ENCODE measurements around the gene CFC1B.
"Not testable (repeated sequence)": the region's sequence is repeated elsewhere in the genome, so short reads cannot be mapped to it uniquely, and the experiment has no call there.

CFC1B gene

DNA sequence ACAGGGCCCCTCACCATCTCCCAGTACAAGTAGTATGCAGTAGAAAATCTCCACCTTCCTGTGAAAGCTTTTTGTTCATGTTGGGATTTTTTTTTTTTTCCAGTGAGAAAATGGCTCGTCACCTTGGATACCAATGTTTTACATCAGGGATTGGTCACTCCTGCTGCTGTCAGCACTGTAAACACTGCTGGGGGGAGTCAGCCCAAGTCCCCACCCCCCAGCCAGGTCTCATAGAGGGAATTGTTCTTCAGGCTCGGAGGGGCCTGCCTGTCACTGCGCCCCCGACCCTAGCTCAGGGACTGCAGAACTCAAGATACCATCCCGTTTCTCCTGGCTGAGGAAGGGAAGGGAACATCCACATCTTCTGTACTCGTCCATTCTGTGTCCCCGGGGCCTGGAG, at the start of gene CFC1B:
TSS of gene CFC1B (plus strand) at position 231 of the 400 bp plus-strand sequence. CDS start 263 bp downstream, outside the sequence.
- DNase-seq, result not testable (repeated sequence)

- DNase-seq, result not testable (repeated sequence)
Measured at GRCh38 chr2:130491073-130491472, 29.9 kb upstream of the CFC1B start.

DNA sequence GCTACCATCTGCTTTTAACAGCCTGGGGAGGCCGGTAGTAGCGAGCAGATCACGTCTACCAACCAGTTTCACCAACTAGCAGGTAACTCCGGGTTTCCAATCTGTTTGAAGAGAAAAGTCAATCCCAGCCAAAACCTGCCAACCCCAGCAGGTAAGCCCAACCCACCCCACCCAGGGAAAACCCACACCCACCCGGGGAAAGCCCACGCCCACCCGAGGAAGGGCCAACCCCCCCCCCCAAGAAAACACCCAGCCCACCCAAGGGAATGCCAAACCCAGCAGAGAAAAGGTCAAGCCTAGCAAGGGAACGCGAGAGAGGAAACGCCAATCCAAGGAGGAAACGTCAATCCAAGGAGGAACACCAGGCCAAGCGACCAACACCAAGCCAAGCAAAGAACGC, 11.8 kb upstream of the CFC1B start, which contains the start of gene POTEI:
TSS of gene POTEI (minus strand) at position 101 of the 400 bp plus-strand sequence. CDS start at position 8, 93 bp downstream.
- not testable (repeated sequence) for DNase-seq

DNA sequence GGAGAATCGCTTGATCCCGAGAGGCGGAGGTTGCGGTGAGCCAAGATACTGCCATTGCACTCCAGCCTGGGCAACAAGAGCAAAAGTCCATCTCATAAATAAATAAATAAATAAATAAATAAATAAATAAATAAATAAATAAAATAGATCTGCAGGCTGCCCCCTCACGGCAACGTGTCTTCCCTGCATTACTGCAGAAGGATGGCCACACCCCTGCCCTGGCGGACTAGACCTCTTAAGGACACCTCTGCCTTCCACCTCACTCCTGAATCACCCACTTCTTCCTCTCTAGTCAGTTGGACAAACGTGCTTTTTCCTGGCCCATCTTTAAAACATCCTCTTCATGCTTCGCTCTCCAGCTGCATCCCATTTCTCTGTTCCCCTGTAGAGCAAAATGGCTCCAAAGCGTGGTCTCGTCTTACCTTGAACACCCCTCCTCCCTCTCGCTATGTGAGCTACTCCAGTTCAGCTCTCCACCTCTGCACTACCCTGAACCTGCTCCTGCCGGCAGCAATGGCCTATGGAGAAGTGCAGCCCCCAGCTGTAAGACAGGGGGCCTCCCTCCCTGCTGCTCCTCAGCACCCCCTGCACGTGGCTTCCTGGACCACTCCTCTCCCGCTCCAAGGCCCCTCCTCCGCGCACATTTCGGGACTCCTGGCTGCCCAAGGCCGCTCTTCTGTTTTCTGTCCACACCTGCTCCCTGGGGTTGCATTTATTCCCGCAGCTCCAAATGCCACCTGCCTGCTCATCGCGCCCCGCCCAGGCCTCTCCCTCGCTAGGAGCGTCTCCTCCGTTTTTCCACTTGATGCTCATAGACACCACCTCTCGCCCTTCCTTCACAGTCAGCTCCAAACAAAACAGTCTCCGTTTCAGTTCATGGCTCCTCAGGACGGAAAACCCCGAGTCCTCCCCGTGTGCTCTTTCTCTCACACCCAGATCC, 9.9 kb upstream of the CFC1B start:
- not testable (repeated sequence) for DNase-seq

DNA sequence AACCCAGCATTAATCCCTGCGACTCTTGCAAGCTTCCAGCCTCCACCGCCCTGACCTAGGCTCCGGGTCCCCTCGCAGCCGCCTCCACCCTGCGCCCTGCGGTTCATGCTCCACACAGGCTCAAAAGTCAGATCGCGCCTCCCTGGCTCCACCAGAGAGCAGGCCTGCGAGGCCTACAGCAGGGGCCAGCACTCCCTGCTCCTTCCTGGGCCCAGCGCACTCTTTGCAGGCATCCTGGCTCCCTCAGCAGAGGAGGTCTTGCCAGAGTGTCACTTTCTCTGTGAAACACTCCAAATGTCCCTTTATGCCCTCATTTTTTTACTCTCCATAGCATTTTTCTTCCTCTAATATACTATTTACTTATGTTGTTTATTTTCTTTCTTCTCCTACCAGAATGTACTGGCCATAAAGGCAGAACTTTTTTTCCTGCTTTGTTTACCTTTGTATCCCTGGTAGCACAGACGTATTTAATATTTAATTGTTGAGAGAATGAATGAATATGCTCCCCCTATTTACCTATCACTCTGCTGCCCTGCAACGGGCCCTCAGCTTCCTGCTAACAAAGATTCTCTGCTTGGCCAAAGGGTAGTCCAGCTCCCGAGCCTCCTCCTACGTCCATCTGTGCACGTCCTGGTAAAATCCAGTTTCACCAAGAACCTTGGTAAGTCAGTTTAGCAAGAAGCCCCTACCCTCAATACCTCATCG, 9.1 kb upstream of the CFC1B start:
- DNase-seq, result not testable (repeated sequence)

DNA sequence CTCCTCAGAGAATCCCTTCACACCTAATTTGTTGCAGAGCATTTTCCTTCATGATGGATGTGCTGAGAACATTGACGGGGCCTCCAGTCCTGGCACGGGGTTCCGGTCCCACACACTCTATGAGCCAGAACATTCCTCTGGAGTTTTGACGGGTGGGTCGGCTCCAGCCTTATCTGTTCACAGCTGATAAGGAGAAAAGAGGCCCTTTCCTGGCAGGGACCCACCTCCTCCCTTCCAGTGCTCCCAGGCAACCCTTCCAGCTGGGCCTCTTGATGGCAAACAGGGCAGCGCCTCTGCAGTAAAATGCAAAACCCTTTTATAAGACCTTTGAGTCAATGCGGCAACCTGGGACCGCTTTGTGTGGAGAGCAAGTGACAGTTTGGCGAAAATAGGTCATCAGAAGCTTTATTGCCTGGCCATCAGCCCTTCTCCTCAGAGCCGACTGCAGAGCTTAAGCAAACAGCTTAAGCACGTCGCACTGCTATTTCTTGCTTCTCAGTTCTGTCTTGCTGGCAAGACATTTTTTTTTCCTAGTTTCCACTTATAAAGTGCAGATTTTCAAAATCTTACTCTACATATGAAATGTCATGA, 2.4 kb upstream of the CFC1B start:
- not testable (repeated sequence) for DNase-seq

GRCh38 chr2:130522390-130522789, 1.4 kb downstream of the CFC1B start:
- DNase-seq, result not testable (repeated sequence)

DNA sequence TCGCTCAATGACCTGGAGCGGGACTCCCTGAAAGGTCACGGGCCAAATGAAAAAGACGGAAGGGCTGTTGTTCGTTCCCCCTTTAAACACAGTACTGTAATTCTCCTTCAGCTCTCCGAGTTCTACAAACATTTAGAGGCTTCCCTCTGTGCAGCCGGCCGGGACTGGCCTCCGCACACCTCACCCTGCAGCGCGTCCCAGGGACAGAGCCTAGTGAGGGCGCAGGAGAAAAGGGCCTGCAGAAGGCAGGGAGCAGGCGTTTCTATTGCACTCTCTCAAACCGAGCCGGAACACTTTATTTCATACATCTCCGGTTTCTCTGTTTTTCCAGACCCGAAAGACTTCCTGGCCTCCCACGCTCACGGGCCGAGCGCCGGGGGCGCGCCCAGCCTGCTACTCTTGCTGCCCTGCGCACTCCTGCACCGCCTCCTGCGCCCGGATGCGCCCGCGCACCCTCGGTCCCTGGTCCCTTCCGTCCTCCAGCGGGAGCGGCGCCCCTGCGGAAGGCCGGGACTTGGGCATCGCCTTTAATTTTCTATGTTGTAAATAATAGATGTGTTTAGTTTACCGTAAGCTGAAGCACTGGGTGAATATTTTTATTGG, 6.4 kb downstream of the CFC1B start:
- DNase-seq, result not testable (repeated sequence)

DNA sequence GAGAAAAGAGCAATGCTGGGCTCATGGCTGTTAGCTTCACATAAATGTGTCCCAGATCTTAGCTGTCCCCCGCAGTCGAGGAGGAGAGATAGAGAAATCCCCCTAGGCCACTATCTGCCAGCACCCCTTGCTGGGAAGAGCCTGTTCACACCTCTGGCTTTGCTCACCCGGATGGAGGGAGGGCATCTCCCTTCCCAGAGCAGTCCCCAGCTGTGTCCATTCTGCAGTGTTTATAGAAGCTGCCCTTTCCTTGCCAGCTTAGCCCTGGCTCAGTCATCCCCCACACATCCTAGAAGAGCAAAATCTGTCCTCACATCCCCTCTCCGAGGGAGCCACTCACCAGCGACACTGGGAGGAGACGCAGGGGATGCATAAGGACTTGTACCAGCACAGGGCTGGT, 8.5 kb downstream of the CFC1B start:
- not testable (repeated sequence) for DNase-seq

DNA sequence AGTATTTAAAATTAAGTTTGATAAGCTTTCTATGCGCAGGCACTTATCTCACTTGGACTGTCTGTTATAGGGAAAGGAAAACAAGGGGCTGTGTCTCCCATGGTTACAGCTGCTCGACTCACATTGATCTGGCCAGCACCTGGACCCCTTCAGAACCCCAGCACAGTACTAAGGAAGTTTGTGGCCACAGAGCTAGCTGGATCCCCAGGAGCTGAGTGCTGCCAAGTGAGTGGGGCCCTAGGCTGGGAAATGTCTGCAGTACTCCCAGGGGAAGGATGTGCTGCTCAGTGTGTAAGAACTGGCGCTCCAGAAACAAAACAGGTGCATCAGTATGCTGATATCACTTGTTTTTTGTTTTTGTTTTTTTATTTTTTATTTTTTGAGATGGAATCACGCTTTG, 9.2 kb downstream of the CFC1B start:
- DNase-seq, result not testable (repeated sequence)

DNA sequence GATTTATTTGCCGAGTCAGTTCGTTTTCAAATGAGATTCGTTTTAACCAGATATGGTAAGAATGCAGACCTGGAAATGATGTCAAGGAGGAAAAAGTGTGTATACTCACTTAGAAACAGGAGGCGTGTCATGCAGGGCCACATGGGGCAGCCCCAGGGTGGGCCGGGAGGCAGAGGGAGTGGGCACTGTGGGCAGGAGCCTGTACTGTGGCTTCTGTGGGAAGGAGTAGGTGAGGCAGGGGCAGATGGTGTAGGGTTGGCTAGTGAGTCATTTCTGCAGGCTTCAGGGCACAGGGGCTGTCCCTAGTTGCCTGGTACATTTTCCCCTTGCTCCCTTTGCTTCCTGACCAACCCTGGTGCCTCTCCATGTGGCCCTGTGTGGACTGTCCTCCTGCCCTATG, 10.2 kb downstream of the CFC1B start:
- not testable (repeated sequence) for DNase-seq

DNA sequence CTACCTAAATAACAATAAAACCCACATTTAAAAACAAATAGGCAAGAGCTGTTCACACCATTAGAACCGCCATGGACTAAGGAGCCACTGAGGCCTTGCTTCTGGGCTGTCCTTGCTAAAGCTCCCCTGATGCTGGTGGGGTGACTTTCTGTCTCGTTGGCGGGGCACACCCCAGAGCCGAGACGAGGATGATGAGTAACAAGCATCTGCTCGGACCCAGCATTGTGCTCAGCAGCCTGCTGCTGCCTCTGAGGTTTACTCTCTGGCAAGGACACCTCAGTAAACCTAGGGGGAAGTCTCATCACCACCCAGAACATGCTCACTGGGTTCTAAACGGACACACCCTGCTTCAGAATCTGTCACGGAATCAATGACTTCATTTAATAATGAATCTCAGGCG, 10.7 kb downstream of the CFC1B start:
- DNase-seq, result not testable (repeated sequence)

GRCh38 chr2:130536654-130537053, 15.6 kb downstream of the CFC1B start:
- not testable (repeated sequence) for DNase-seq

DNA sequence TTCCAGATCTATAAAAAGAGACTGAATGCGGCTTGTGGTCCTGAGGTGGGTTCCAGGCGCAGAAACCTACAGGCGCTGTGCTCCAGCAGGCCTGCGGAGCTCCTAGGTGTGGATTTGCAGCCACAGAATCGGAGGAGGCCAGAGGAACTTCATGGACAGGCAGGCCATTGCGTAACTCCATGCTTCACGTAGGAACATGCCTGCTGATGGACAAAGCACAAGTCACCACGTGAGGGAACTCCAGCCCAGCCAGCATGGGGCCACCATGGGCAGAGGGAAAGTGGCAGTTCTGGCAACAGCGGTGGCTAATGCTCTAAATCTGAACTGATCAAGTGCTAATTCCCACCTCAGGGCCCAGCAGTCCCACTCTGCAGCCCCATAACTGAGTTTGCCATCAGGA, 17.2 kb downstream of the CFC1B start:
- DNase-seq, result not testable (repeated sequence)

DNA sequence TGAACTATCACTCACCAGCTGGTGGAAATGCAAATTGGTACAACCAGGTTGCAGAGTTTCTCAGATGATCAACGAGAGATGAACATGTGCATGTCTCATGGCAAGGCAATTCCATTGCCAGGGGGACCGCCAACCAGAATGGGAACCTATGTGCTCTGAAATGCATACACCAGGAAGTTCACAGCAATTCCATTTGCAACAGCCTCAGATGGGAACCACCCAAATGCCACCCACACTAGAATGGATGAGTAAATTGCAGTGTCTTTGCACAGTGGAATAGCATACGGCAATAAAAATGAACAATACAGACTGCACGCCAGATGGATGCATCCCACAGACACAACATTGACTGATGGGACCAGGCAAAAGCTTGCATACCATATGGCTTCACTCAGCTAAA, 21.8 kb downstream of the CFC1B start:
- DNase-seq, result not testable (repeated sequence)

GRCh38 chr2:130543785-130544528, 22.9 kb downstream of the CFC1B start:
- DNase-seq, result not testable (repeated sequence)

GRCh38 chr2:130544978-130545377, 24.0 kb downstream of the CFC1B start:
- DNase-seq, result not testable (repeated sequence)

DNA sequence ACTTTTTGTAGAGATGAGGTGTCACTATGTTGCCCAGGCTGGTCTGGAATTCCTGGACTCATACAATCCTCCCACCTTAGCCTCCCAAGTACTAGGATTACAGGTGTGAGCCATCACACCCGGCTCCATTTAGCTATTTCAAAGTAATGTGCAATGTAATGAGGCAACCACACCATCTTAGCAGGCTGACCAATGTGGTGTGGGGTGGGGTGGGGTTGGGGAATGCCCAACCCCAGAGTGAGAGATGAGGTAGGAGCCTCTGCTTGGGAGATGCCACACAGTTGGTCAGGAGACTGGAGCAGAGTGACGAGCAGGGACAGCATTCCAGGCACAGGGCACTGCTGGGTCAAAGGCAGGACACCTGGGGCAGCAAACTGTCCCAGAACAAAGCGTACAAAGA, 27.4 kb downstream of the CFC1B start:
- DNase-seq, result not testable (repeated sequence)

GRCh38 chr2:130549475-130549874, 28.5 kb downstream of the CFC1B start:
- not testable (repeated sequence) for DNase-seq

GRCh38 chr2:130554178-130554577, 33.2 kb downstream of the CFC1B start:
- not testable (repeated sequence) for DNase-seq

Data from anterior cingulate cortex (tissue), 58 donors.